Lower leg skin (tissue), 4 donors: ENCODE measurements around the gene EVX2. TPM values are rescaled to one million over a fixed set of nuclear protein-coding genes. Genes with fewer than 3 reads are reported as not detected.

ENCODE experiments used
- DNase-seq, 2 donors: peaks; one replicate each; pipeline ENCODE4 v3.0.0-alpha.2; 2019; ENCODE audit warnings: low spot score in 2 of 2
- H3K4me3 ChIP-seq: fragments of 200-600 bp; sonication (generic); 2 replicates; pipeline ENCODE4 v1.5.1; 2017; ENCODE audit warnings: mild to moderate bottlenecking, low read depth; ENCODE audit not compliant: poor library complexity, severe bottlenecking
- CTCF ChIP-seq, 3 donors: fragments of 450-650 bp; IDR thresholded peaks; one replicate each; pipeline ENCODE4 v1.5.1; 2016; ENCODE audit warnings: antibody characterized with exemption in 3 of 3, mild to moderate bottlenecking in 3 of 3, moderate library complexity in 2 of 3
- POLR2A ChIP-seq, 2 donors: fragments of 450-650 bp; IDR thresholded peaks; one replicate each; pipeline ENCODE4 v1.6.1; 2016 to 2017; ENCODE audit warnings: antibody characterized with exemption in 2 of 2, mild to moderate bottlenecking in 1 of 2, moderate library complexity in 1 of 2
- WGBS, 2 donors: methylation state at CpG; one replicate each; pipeline ENCODE4 v1.1.5; 2018; 5-methylcytosine and 5-hydroxymethylcytosine counted together
- intact Hi-C: fragments of 100-400 bp; cut with DNase I; formaldehyde crosslinking; loops from one replicate; pipeline ENCODE4 v1.15.0; 2023; ENCODE audit warnings: low total_unique reads
- total RNA-seq, 4 donors: library from RNA; depleted of rRNA; stranded (reverse); fragments of >200 nt; gene quantifications; one replicate each; pipeline ENCODE4 v1.1.0, GENCODE V29; 2016

EVX2 gene
- total RNA-seq, 4 donors from 2014 or later, result not detected

DNA sequence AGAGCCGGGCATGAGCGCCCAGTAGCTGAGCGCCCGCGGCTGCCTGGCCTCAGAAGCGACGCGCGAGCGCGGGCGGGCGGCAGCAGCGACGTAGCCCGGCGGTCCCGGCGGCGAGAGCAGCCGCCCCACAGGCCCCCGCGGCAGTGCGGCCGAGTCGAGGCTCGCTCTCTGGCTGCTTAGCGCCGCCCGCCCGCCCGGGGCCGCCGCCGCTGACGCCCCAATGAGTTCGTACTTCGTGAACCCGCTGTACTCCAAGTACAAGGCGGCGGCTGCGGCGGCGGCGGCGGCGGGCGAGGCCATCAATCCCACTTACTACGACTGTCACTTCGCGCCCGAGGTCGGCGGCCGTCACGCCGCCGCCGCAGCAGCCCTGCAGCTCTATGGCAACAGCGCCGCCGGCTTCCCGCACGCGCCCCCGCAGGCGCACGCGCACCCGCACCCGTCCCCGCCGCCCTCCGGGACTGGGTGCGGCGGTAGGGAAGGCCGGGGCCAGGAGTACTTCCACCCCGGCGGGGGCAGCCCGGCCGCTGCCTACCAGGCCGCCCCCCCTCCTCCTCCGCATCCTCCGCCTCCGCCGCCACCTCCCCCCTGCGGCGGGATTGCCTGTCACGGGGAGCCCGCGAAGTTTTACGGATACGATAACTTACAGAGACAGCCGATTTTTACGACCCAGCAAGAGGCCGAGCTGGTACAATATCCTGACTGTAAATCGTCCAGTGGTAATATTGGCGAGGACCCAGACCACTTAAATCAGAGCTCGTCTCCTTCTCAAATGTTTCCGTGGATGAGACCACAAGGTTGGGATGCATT lies 46.6 kb upstream of the EVX2 start:
- DNase-seq, result peak in 1 of 2 donors; percentile 91
- TF ChIP-seq POLR2A (IDR thresholded peaks at IDR 0.05) (no peak), CTCF (IDR thresholded peaks at IDR 0.05) (no peak)
- intact Hi-C loops, result no loop called here
- peak overlapping the region; percentile 35 for H3K4me3 ChIP-seq
- WGBS, 2 donors, result 0 to 1% methylated on average over 14 to 30 of the region's 100 CpGs

DNA sequence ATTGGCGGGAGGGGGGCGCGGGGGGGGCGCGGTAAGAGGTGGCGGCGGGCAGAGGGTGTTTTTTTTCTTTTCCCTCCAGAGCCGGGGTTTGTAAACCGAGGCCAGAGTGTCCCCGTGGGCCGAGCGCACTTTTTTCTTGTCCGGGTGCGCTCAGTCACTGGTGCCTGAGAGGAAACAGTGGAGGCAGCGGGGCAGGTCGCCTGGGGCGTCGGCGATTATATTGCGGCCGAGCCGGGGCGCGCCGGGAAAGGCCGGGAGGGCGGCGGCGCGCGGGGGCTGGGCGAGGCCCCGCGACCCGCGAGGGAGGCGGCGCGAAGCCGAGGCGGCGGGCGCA lies 46.0 kb upstream of the EVX2 start:
- TF ChIP-seq POLR2A (IDR thresholded peaks at IDR 0.05) (no peak), CTCF (IDR thresholded peaks at IDR 0.05) (no peak)
- DNase-seq, result no peak
- H3K4me3 ChIP-seq, result peak overlapping the region; percentile 35
- WGBS, 2 donors, result 0% methylated on average over 14 to 16 of the region's 43 CpGs
- intact Hi-C loops, result loop anchor here (10.0 kb wide), 1 partner anchor 1025 kb away; no protein-coding TSS in a partner anchor

GRCh38 chr2:176128982-176129796 lies 45.4 kb upstream of the EVX2 start, which contains the start of gene HOXD8:
HOXD8 (plus strand) TSS chr2:176129705; CDS start chr2:176130367, 662 bp downstream.
- DNase-seq, result peak in 1 of 2 donors; percentile 95
- whole genome bisulfite sequencing, 2 donors, result 3 to 8% methylated on average over 26 to 41 of the region's 64 CpGs
- H3K4me3 ChIP-seq, result peak within 1 kb of the TSS; percentile 35
- no peak for TF ChIP-seq POLR2A (IDR thresholded peaks at IDR 0.05)
- TF ChIP-seq CTCF (IDR thresholded peaks at IDR 0.05), result no peak
- intact Hi-C loops, result loop anchor here (10.0 kb wide), 1 partner anchor 1026 kb away; no protein-coding TSS in a partner anchor

DNA sequence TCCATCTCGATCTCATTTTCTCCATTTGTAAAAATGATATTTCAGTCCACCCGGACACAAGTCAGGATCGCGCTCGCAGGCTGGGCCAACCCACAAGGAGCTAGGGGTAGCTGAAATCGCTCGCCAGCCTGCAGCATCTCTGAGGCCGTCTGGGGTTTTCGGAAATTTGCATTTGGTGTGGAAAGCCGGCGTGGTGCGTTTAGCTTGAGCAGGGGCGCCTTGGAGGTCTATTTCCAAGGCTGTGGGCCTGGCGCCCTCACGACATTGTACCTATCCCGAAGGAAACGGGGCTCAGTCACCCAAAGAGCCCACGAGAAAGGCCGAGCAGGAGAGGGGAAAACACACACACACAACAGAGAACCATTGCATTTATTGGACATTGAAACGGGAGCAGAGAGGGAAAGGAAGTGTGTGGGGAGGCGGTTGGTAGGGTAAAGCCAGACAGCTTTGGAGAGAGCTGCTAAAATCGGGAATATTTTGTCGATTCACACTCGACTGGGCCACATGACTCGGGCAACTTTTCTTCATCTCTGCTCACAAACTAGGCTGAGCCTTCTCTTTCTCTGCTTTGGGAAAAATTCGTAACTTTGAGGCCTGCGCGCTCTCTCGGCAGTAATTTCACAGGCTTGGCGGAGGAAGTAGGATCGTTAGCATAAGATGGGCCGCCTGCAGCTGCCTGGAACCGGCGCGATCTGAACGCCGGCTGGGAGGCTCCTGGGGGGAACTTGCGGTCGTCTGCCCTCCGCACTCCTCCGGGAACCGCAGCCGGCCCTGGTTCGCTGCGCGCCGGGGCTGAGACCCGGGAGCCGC lies 44.6 kb upstream of the EVX2 start:
- DNase-seq, result peak in 1 of 2 donors; percentile 86

More for the DNA sequence above, 44.6 kb upstream of the EVX2 start:
- 17 to 19% methylated on average over 48 to 49 of the region's 49 CpGs for WGBS, 2 donors
- no peak for TF ChIP-seq CTCF (IDR thresholded peaks at IDR 0.05)
- TF ChIP-seq POLR2A (IDR thresholded peaks at IDR 0.05), result no peak
- intact Hi-C loops, result loop anchor here (10.0 kb wide), 1 partner anchor 1026 kb away; no protein-coding TSS in a partner anchor
- no peak overlapping the region for H3K4me3 ChIP-seq
